SK-N-SH (cell line): Measurements from ENCODE around the gene ADRM1.

Source experiments
- EP300 ChIP-seq, 2 experiments: IDR thresholded peaks; 2 replicates each; pipeline versions ENCODE4 v1.4.0 to v1.6.1; 2012; ENCODE audit warnings: borderline replicate concordance in 1 of 2, low read depth in 1 of 2, low read length in 1 of 2
- FOXJ3 ChIP-seq: sonication (generic); formaldehyde crosslinking; IDR thresholded peaks from 2 replicates; pipeline ENCODE4 v1.5.1; 2020; ENCODE audit warnings: mild to moderate bottlenecking, missing genetic modification reagents
- GABPA ChIP-seq: IDR thresholded peaks from 2 replicates; pipeline ENCODE4 v1.4.0; 2012; ENCODE audit warnings: low read depth, mild to moderate bottlenecking
- NFIC ChIP-seq: IDR thresholded peaks from 2 replicates; pipeline ENCODE4 v1.4.0; 2012; ENCODE audit warnings: borderline replicate concordance
- TF ChIP-seq, protein P1 (sequence below): fragments of 200-600 bp; sonication (generic); IDR thresholded peaks from 2 replicates; pipeline ENCODE4 v1.6.1; 2017; ENCODE audit warnings: antibody characterized with exemption, mild to moderate bottlenecking, moderate library complexity
- TF ChIP-seq, protein P2 (sequence below): IDR thresholded peaks from 2 replicates; pipeline ENCODE4 v1.4.0; 2012; ENCODE audit warnings: low read depth, borderline replicate concordance

DNA sequence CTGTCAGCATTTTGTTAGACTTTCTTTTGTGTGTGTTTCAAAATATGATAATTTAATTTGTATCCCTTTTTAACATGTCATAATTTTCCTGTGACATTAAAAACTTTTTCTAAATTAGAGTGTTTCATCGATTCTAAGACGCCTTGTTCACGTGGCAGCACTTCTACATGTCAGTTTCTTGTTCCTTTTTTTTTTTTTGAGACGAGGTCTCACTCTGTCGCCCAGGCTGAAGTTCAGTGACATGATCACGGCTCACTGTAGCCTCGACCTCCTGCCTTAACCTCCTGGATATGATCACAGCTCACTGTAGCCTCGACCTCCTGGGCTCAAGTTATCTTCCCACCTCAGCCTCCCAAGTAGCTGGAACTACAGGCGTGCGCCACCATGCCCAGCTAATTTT is 27.6 kb upstream of the ADRM1 start:
- TF ChIP-seq, protein P1, sequence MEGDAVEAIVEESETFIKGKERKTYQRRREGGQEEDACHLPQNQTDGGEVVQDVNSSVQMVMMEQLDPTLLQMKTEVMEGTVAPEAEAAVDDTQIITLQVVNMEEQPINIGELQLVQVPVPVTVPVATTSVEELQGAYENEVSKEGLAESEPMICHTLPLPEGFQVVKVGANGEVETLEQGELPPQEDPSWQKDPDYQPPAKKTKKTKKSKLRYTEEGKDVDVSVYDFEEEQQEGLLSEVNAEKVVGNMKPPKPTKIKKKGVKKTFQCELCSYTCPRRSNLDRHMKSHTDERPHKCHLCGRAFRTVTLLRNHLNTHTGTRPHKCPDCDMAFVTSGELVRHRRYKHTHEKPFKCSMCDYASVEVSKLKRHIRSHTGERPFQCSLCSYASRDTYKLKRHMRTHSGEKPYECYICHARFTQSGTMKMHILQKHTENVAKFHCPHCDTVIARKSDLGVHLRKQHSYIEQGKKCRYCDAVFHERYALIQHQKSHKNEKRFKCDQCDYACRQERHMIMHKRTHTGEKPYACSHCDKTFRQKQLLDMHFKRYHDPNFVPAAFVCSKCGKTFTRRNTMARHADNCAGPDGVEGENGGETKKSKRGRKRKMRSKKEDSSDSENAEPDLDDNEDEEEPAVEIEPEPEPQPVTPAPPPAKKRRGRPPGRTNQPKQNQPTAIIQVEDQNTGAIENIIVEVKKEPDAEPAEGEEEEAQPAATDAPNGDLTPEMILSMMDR, result no peak
- TF ChIP-seq, protein P2, sequence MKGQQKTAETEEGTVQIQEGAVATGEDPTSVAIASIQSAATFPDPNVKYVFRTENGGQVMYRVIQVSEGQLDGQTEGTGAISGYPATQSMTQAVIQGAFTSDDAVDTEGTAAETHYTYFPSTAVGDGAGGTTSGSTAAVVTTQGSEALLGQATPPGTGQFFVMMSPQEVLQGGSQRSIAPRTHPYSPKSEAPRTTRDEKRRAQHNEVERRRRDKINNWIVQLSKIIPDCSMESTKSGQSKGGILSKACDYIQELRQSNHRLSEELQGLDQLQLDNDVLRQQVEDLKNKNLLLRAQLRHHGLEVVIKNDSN, result no peak
- no peak for TF ChIP-seq NFIC
- no peak for TF ChIP-seq EP300 (IDR thresholded peaks at IDR 0.05; ENCODE audit: borderline replicate concordance in 1 of 2, low read depth in 1 of 2, low read length in 1 of 2)
- no peak for TF ChIP-seq GABPA
- no peak for TF ChIP-seq FOXJ3 (CRISPR knock-in tag)
